Panc1 (cell line): ENCODE results near the gene SLC25A41. TPM values are rescaled to one million over a fixed set of nuclear protein-coding genes. Genes with fewer than 3 reads are reported as not detected.
A peak's percentile ranks its signal among the peaks of the same experiment; 100 is the strongest.

Experiments
- ATAC-seq: fragments of 200-7000 bp; cut with Tn5 transposase; 2 replicates; pipeline ENCODE4 v1.9.1; 2020; ENCODE audit warnings: mild to moderate bottlenecking, moderate library complexity
- BruUV-seq: library from RNA; stranded (reverse); fragments of 400-500 nt; replicated peaks from 2 replicates; lab custom pipeline; 2021; lab: Mats Ljungman, UMichigan
- CTCF ChIA-PET: fragments of 300-600 bp; sonication (Branson Sonifier 250); formaldehyde crosslinking; loops from one replicate; lab custom pipeline; 2022; ENCODE audit warnings: antibody characterized with exemption; lab: Charles Lee
- POLR2A ChIA-PET: fragments of 300-600 bp; sonication (Branson Sonifier 250); formaldehyde crosslinking; loops from one replicate; lab custom pipeline; 2022; ENCODE audit warnings: antibody characterized with exemption; lab: Charles Lee
- DNase-seq: peaks from one replicate; pipeline ENCODE4 v3.0.0-alpha.2; 2010; ENCODE audit warnings: low read depth, low spot score
- H3K27ac ChIP-seq: 2 replicates; pipeline ENCODE4 v1.5.1; 2011; ENCODE audit warnings: mild to moderate bottlenecking, low read length, inconsistent platforms
- H3K27me3 ChIP-seq: fragments of 200-500 bp; sonication (Bioruptor generic); 2 replicates; pipeline ENCODE4 v1.6.0; 2014; ENCODE audit warnings: low read length, inconsistent platforms; ENCODE audit not compliant: control insufficient read depth, insufficient read depth
- H3K36me3 ChIP-seq: fragments of 200-500 bp; sonication (Bioruptor generic); 2 replicates; pipeline ENCODE4 v1.5.1; 2014; ENCODE audit warnings: inconsistent platforms, mild to moderate bottlenecking, low read length, moderate library complexity; ENCODE audit not compliant: control insufficient read depth, insufficient read depth
- H3K4me1 ChIP-seq: 2 replicates; pipeline ENCODE4 v1.5.1; 2011; ENCODE audit warnings: inconsistent platforms, mild to moderate bottlenecking, low read length, moderate library complexity; ENCODE audit not compliant: control insufficient read depth, insufficient read depth
- H3K4me3 ChIP-seq, 2 experiments: 2 replicates each; pipeline ENCODE4 v1.5.1; 2011 to 2012; ENCODE audit warnings: low read depth in 2 of 2, low read length in 2 of 2, mild to moderate bottlenecking in 2 of 2, inconsistent platforms in 1 of 2, moderate library complexity in 1 of 2
- H3K9me3 ChIP-seq: fragments of 200-500 bp; sonication (Bioruptor generic); 2 replicates; pipeline ENCODE4 v1.5.1; 2014; ENCODE audit warnings: low read depth, mild to moderate bottlenecking, inconsistent platforms, low read length, moderate library complexity; ENCODE audit not compliant: control insufficient read depth, insufficient read depth
- CTCF ChIP-seq: fragments of 450-650 bp; IDR thresholded peaks from 2 replicates; pipeline ENCODE4 v1.5.1; 2017; ENCODE audit warnings: mild to moderate bottlenecking
- POLR2AphosphoS5 ChIP-seq: IDR thresholded peaks from 2 replicates; pipeline ENCODE4 v1.6.1; 2012; ENCODE audit warnings: mild to moderate bottlenecking, low read depth, low read length, moderate library complexity
- REST ChIP-seq, 2 experiments: IDR thresholded peaks; 2 replicates each; pipeline ENCODE4 v1.6.1; 2011 to 2012; ENCODE audit warnings: low read depth in 2 of 2, control low read depth in 1 of 2, low read length in 1 of 2, mild to moderate bottlenecking in 1 of 2, moderate library complexity in 1 of 2; ENCODE audit not compliant: insufficient read depth in 1 of 2
- SIN3A ChIP-seq: IDR thresholded peaks from 2 replicates; pipeline ENCODE4 v1.6.1; 2012; ENCODE audit warnings: low read depth, mild to moderate bottlenecking, low read length, moderate library complexity, borderline replicate concordance; ENCODE audit not compliant: insufficient read depth
- TCF7L2 ChIP-seq: IDR thresholded peaks from 2 replicates; pipeline ENCODE4 v1.6.1; 2011; ENCODE audit warnings: mild to moderate bottlenecking, low read depth, low read length, inconsistent platforms
- in situ Hi-C: cut with HindIII; loops from 2 replicates; pipeline ENCODE4 v1.10.0; 2016; ENCODE audit warnings: low sequenced_read_pairs, low pct_unique_long_range_greater_than_20kb
- intact Hi-C: fragments of 100-400 bp; cut with micrococcal nuclease; formaldehyde crosslinking; loops from one replicate; pipeline ENCODE4 v1.10.0; 2022; ENCODE audit not compliant: unreplicated experiment
- total RNA-seq: library from RNA; stranded (reverse); gene quantifications from one replicate; pipeline ENCODE4 v1.2.1, GENCODE V29; 2021; ENCODE audit not compliant: unreplicated experiment

SLC25A41 gene
- total RNA-seq, 1 experiment from 2014 or later: 0.21 TPM

GRCh38 chr19:6460099-6460884, 26.7 kb upstream of the SLC25A41 start:
- Histone ChIP-seq H3K36me3 (peaks cover 8% of the 10 kb centered on the region; the same call in 1 of the 2 replicates), H3K9me3 (no peaks in the 10 kb centered on the region), H3K27me3 (no peaks in the 10 kb centered on the region), H3K4me1 (peaks cover 3% of the 10 kb centered on the region), H3K4me3 (peak overlapping the region; percentile 63 to 81), H3K27ac (0 out of 2 replicates have a peak overlapping the region, but pooled peaks have one; percentile 23)
- CTCF ChIA-PET: interaction anchor here (0.9 kb wide), 1 partner anchor 43 kb away, joined by 3 read pairs; no protein-coding TSS in a partner anchor
- POLR2A ChIA-PET: no interaction called here
- BruUV-seq: no TSS peak
- peak; percentile 89 for ATAC-seq
- intact Hi-C loops (no loop called here), in situ Hi-C loops (no loop called here)
- peak; percentile 72 for DNase-seq
- no peak for TF ChIP-seq TCF7L2
- TF ChIP-seq CTCF: no peak
- no peak for TF ChIP-seq REST (IDR thresholded peaks at IDR 0.05; ENCODE audit: insufficient read depth in 1 of 2, low read depth in 2 of 2, low read length in 1 of 2)
- TF ChIP-seq POLR2AphosphoS5: no peak
- no peak for TF ChIP-seq SIN3A

GRCh38 chr19:6459262-6460098, 25.9 kb upstream of the SLC25A41 start, which contains the start of gene SLC25A23:
SLC25A23 (minus strand) TSS chr19:6459792; CDS start chr19:6459628, 164 bp downstream.
- in situ Hi-C loops: no loop called here
- CTCF ChIA-PET: interaction anchor here (0.9 kb wide), 1 partner anchor 42 kb away, joined by 3 read pairs; no protein-coding TSS in a partner anchor

More at GRCh38 chr19:6459262-6460098, 25.9 kb upstream of the SLC25A41 start, which contains the start of gene SLC25A23:
- DNase-seq: peak; percentile 17
- Histone ChIP-seq H3K4me3 (peak within 1 kb of the TSS; percentile 63 to 81), H3K36me3 (peaks cover 4% of the 10 kb centered on the region; the same call in 1 of the 2 replicates), H3K4me1 (peaks cover 3% of the 10 kb centered on the region), H3K9me3 (no peaks in the 10 kb centered on the region), H3K27ac (0 out of 2 replicates have a peak within 1 kb of the TSS, but pooled peaks have one; percentile 23), H3K27me3 (no peaks in the 10 kb centered on the region)
- peak; percentile 88 for ATAC-seq
- POLR2A ChIA-PET: no interaction called here
- TF ChIP-seq POLR2AphosphoS5: no peak
- no peak for TF ChIP-seq TCF7L2
- TF ChIP-seq REST (IDR thresholded peaks at IDR 0.05; ENCODE audit: insufficient read depth in 1 of 2, low read depth in 2 of 2, low read length in 1 of 2): no peak
- no peak for TF ChIP-seq CTCF
- no peak for TF ChIP-seq SIN3A
- BruUV-seq: no TSS peak
- intact Hi-C loops: no loop called here
